ENCODE results near the gene CDKL2.

Gene CDKL2

GRCh38 chr4:75639124-75639695 lies 8.9 kb upstream of the CDKL2 start:
- no peak for DNase-seq (ENCODE audit: low read depth)

GRCh38 chr4:75637827-75638226 lies 7.5 kb upstream of the CDKL2 start:
- no peak for DNase-seq (ENCODE audit: low read depth)

- DNase-seq (ENCODE audit: low read depth), result no peak
Measured at GRCh38 chr4:75637176-75637575, 6.8 kb upstream of the CDKL2 start.

GRCh38 chr4:75634951-75635350 lies 4.6 kb upstream of the CDKL2 start:
- DNase-seq (ENCODE audit: low read depth), result no peak

GRCh38 chr4:75634281-75634680 lies 4.0 kb upstream of the CDKL2 start:
- DNase-seq (ENCODE audit: low read depth), result no peak

- no peak for DNase-seq (ENCODE audit: low read depth)
Measured at GRCh38 chr4:75633846-75634245, 3.5 kb upstream of the CDKL2 start.

- no peak for DNase-seq (ENCODE audit: low read depth)
Measured at GRCh38 chr4:75630937-75631329, 605 bp upstream of the CDKL2 start.

GRCh38 chr4:75629239-75629638 lies 1.1 kb downstream of the CDKL2 start:
- no peak for DNase-seq (ENCODE audit: low read depth)

- DNase-seq (ENCODE audit: low read depth), result no peak
Measured at GRCh38 chr4:75623026-75623425, 7.3 kb downstream of the CDKL2 start.

GRCh38 chr4:75621715-75622114 lies 8.6 kb downstream of the CDKL2 start:
- no peak for DNase-seq (ENCODE audit: low read depth)

GRCh38 chr4:75612306-75612705 lies 18.0 kb downstream of the CDKL2 start:
- no peak for DNase-seq (ENCODE audit: low read depth)

- no peak for DNase-seq (ENCODE audit: low read depth)
Measured at GRCh38 chr4:75605928-75606327, 24.4 kb downstream of the CDKL2 start.

GRCh38 chr4:75599647-75600046 lies 30.7 kb downstream of the CDKL2 start:
- no peak for DNase-seq (ENCODE audit: low read depth)

GRCh38 chr4:75598390-75598789 lies 31.9 kb downstream of the CDKL2 start:
- no peak for DNase-seq (ENCODE audit: low read depth)

- DNase-seq (ENCODE audit: low read depth), result no peak
Measured at GRCh38 chr4:75596061-75596460, 34.3 kb downstream of the CDKL2 start.

GRCh38 chr4:75593393-75593792 lies 36.9 kb downstream of the CDKL2 start:
- no peak for DNase-seq (ENCODE audit: low read depth)

- DNase-seq (ENCODE audit: low read depth), result no peak
Measured at GRCh38 chr4:75584067-75584466, 46.3 kb downstream of the CDKL2 start.

- no peak for DNase-seq (ENCODE audit: low read depth)
Measured at GRCh38 chr4:75567725-75568124, 62.6 kb downstream of the CDKL2 start.

- DNase-seq (ENCODE audit: low read depth), result no peak
Measured at GRCh38 chr4:75566911-75567310, 63.4 kb downstream of the CDKL2 start.

GRCh38 chr4:75565481-75565880 lies 64.8 kb downstream of the CDKL2 start:
- DNase-seq (ENCODE audit: low read depth), result no peak

GRCh38 chr4:75564023-75564422 lies 66.3 kb downstream of the CDKL2 start:
- DNase-seq (ENCODE audit: low read depth), result no peak

GRCh38 chr4:75561789-75562188 lies 68.5 kb downstream of the CDKL2 start:
- DNase-seq (ENCODE audit: low read depth), result no peak

- DNase-seq (ENCODE audit: low read depth), result no peak
Measured at GRCh38 chr4:75557696-75558095, 72.6 kb downstream of the CDKL2 start.

GRCh38 chr4:75555294-75556164 lies 74.8 kb downstream of the CDKL2 start, which contains the start of gene ODAPH:
TSS of gene ODAPH (plus strand) at chr4:75556066. CDS start at chr4:75556083, 17 bp downstream.
- DNase-seq (ENCODE audit: low read depth), result no peak
